ENCODE results near the gene HBEGF.
A peak's percentile ranks its signal among the peaks of the same experiment; 100 is the strongest.

Gene HBEGF

GRCh38 chr5:140295414-140295813 lies 51.0 kb downstream of the HBEGF start:
- Mint-ChIP-seq H3K27me3 (no peaks in the 10 kb centered on the region), H3K4me3 (no peak overlapping the region), H3K36me3 (peaks cover 25% of the 10 kb centered on the region in 2 donors), H3K4me1 (peaks cover 13 to 46% of the 10 kb centered on the region in 2 donors), H3K9me3 (no peaks in the 10 kb centered on the region), H3K27ac (no peak overlapping the region)
- no peak for ATAC-seq (replicated peaks)
- no peak for DNase-seq

DNA sequence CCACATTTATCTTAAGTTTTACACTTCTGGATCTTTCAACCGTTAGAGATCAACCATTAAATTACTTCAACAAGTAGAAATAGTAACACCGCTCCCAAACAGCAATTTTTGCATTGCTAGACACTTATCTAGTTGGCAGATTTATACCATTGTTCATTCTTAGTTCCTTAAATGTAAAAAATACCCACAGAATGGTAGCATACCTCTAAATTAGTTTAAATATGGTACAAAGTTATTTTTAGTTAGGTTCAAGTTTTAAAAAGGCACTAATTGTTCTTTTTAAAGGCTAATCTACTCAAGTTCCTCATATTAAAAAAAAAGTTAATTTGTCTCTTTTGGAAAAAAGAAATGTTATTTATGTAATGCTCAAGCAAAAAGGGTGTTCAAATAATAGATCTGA lies 51.6 kb downstream of the HBEGF start:
- Mint-ChIP-seq H3K9me3 (no peaks in the 10 kb centered on the region), H3K4me1 (peaks cover 14 to 46% of the 10 kb centered on the region in 2 donors), H3K27me3 (no peaks in the 10 kb centered on the region), H3K27ac (no peak overlapping the region), H3K36me3 (peaks cover 19 to 20% of the 10 kb centered on the region in 2 donors), H3K4me3 (peak overlapping the region in 1 of 2 donors; percentile 25)
- no peak for DNase-seq
- ATAC-seq (replicated peaks), result no peak

- no peaks in the 10 kb centered on the region for H3K9me3 Mint-ChIP-seq
- peaks cover 17% of the 10 kb centered on the region in 2 donors for H3K36me3 Mint-ChIP-seq
- no peak overlapping the region for H3K4me3 Mint-ChIP-seq
- DNase-seq (no peak), ATAC-seq (replicated peaks) (no peak)
- H3K27me3 Mint-ChIP-seq, result no peaks in the 10 kb centered on the region
- H3K4me1 Mint-ChIP-seq, result peaks cover 19 to 47% of the 10 kb centered on the region in 2 donors
- no peak overlapping the region for H3K27ac Mint-ChIP-seq
Measured at GRCh38 chr5:140293849-140294100, 52.6 kb downstream of the HBEGF start.

- DNase-seq (no peak), ATAC-seq (replicated peaks) (no peak)
- Mint-ChIP-seq H3K4me1 (peaks cover 19 to 48% of the 10 kb centered on the region in 2 donors), H3K27me3 (no peaks in the 10 kb centered on the region), H3K27ac (no peak overlapping the region), H3K4me3 (no peak overlapping the region), H3K9me3 (no peaks in the 10 kb centered on the region), H3K36me3 (peaks cover 14 to 16% of the 10 kb centered on the region in 2 donors)
Measured at GRCh38 chr5:140293091-140293848, 53.1 kb downstream of the HBEGF start.

DNA sequence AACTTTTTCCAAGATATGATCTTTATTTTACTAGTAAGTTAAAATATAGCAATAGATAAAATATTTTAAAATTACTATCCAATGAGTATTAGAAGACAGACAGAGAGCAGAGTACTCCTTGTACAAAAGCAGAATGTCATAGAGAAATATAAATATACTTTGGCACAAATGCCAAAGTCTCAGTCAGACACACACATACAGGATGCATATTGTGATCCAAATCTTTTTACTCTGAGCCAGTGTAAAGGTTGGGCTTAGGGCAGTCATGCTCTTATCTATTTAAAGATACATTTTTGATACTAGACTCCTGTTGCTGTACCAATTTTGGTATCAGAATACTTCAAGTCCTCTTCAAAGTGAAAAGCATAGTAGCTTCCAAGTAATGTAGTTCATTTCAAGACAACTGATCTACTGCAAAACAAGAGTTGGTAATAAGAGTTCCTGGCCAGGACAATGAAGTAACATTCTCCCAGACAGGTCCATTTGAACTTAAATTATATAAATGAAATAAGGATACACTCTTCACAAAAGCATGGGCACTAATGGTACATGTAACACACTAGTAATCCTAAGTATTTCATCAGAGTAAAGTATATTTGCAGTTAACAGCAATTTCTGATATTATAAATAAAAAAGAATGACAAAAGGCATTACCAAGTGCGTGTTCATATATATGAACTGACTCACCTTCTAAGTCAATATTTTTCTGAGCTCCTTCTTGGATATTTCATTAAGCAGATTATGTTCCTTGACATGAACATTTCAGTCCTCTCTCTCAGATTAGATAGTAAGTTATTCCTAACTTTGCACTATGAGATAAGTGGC lies 54.0 kb downstream of the HBEGF start:
- Mint-ChIP-seq H3K4me3 (no peak overlapping the region), H3K36me3 (peaks cover 11 to 14% of the 10 kb centered on the region in 2 donors), H3K27ac (no peak overlapping the region), H3K9me3 (no peaks in the 10 kb centered on the region), H3K4me1 (peaks cover 20 to 51% of the 10 kb centered on the region in 2 donors), H3K27me3 (no peaks in the 10 kb centered on the region)
- no peak for DNase-seq
- no peak for ATAC-seq (replicated peaks)

DNA sequence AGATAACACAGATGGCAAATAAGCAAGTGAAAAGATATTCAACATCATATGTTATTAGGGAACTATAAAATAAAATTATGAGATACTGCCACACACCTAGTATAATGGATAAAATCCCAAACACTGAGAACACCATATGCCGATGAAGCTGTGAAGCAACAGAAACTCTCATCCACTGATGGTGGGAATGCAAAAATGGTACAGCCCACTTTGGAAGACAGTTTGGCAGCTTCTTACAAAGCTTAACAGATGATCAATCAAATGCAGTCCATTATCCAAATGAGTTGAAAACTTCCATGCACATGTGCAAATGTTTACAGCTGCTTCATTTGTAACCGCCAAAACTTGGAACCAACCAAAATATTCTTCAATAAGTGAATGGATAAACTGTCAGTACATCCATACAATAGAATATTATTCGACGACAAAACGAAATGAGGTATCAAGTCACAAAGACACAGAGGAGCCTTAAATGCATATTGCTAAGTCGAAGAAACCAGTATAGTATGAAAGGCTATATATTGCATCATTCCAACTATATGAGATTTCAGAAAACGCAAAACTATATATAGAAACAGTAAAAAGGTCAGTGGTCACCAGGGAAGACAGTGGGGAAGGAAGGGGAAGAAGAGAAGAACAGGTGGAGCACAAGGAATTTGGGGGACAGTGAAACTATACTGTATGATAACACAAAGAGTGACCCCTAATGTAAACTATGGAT lies 58.4 kb downstream of the HBEGF start:
- Mint-ChIP-seq H3K4me3 (no peak overlapping the region), H3K4me1 (peaks cover 19 to 50% of the 10 kb centered on the region in 2 donors), H3K27ac (no peak overlapping the region), H3K9me3 (no peaks in the 10 kb centered on the region), H3K36me3 (peaks cover 4 to 12% of the 10 kb centered on the region in 2 donors), H3K27me3 (no peaks in the 10 kb centered on the region)
- DNase-seq (no peak), ATAC-seq (replicated peaks) (no peak)

DNA sequence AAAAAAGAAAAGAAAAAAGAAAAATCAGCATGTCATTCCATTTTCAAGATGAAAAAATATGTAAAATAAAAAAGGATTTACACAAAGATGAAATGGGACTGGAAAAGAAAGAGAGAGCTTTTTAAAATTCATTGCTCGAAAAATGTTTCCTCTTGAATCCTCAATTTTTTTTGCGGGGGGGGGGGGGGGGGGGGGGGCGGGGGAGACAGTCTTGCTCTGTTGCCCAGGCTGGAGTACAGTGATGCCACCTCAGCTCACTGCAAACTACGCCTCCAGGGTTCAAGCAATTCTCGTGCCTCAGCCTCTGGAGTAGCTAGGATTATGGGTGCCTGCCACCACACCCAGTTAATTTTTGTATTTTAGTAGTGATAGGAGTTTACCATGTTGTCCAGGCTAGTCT lies 60.0 kb downstream of the HBEGF start:
- Mint-ChIP-seq H3K9me3 (no peaks in the 10 kb centered on the region), H3K27me3 (no peaks in the 10 kb centered on the region), H3K27ac (no peak overlapping the region), H3K4me3 (no peak overlapping the region), H3K4me1 (peaks cover 19 to 53% of the 10 kb centered on the region in 2 donors), H3K36me3 (peaks cover 4 to 11% of the 10 kb centered on the region in 2 donors)
- DNase-seq, result no peak
- ATAC-seq (replicated peaks), result no peak

- ATAC-seq (replicated peaks) (no peak), DNase-seq (no peak)
- no peaks in the 10 kb centered on the region for H3K9me3 Mint-ChIP-seq
- H3K36me3 Mint-ChIP-seq, result peaks cover 4 to 5% of the 10 kb centered on the region in 2 donors
- no peak overlapping the region for H3K4me3 Mint-ChIP-seq
- no peak overlapping the region for H3K27ac Mint-ChIP-seq
- no peaks in the 10 kb centered on the region for H3K27me3 Mint-ChIP-seq
- H3K4me1 Mint-ChIP-seq, result peaks cover 12 to 40% of the 10 kb centered on the region in 2 donors
Measured at GRCh38 chr5:140284013-140284412, 62.4 kb downstream of the HBEGF start.

Data from stimulated activated naive B cell treated with anti-CD40 and anti-IgM and Interleukin-4, amounts not matched to agents 10 μg/mL and 1 μg/mL and 100 μg/mL, for 72 hours (primary cell).